GM12878 (cell line): ENCODE measurements around the gene GAK.

Source experiments
- HCFC1 ChIP-seq: fragments of 150-350 bp; IDR thresholded peaks from 2 replicates; pipeline ENCODE4 v1.6.1; 2014; ENCODE audit warnings: low read length
- IRF3 ChIP-seq: fragments of 450-650 bp; IDR thresholded peaks from 2 replicates; pipeline ENCODE4 v1.6.1; 2014; ENCODE audit warnings: mild to moderate bottlenecking

GRCh38 chr4:930028-930551 is 2.0 kb downstream of the GAK start:
- TF ChIP-seq IRF3: no peak
- TF ChIP-seq HCFC1: no peak
